OCI-LY3 (cell line): ENCODE data around the gene DNMT3L.
"Not testable (repeated sequence)": the region's sequence is repeated elsewhere in the genome, so short reads cannot be mapped to it uniquely, and the experiment has no call there.

Experiments used
- EZH2phosphoT487 ChIP-seq: fragments of 200-600 bp; shearing (Covaris generic); IDR thresholded peaks from 2 replicates; pipeline ENCODE4 v1.6.1; 2018; ENCODE audit warnings: antibody characterized with exemption, mixed run types, low read depth
- TF ChIP-seq, protein P1 (sequence below): fragments of 200-600, 300-600 bp; sonication (generic); IDR thresholded peaks from 2 replicates; pipeline ENCODE4 v1.5.1; 2014; ENCODE audit warnings: antibody characterized with exemption, low read length, low read depth

DNA sequence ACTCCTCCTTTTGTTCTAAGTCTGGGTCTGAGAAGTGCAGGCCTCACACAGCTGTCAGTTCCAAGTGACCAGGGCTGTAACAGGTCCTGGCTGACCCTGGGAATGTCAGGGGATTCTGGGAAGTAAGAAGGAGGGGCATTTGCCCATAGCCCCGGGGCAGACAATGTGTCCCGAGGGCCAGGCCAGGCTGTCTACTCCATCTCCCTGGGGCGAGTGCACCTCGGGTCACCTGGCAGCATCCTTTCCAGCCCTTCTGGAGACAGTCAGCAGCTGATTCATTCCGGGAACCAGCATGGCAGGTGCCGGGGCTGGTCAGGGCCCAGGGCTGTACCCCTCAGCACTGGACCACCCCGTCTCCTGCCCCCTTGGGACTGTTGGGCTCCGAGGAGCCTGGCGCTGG is 34.1 kb downstream of the DNMT3L start:
- TF ChIP-seq, protein P1, sequence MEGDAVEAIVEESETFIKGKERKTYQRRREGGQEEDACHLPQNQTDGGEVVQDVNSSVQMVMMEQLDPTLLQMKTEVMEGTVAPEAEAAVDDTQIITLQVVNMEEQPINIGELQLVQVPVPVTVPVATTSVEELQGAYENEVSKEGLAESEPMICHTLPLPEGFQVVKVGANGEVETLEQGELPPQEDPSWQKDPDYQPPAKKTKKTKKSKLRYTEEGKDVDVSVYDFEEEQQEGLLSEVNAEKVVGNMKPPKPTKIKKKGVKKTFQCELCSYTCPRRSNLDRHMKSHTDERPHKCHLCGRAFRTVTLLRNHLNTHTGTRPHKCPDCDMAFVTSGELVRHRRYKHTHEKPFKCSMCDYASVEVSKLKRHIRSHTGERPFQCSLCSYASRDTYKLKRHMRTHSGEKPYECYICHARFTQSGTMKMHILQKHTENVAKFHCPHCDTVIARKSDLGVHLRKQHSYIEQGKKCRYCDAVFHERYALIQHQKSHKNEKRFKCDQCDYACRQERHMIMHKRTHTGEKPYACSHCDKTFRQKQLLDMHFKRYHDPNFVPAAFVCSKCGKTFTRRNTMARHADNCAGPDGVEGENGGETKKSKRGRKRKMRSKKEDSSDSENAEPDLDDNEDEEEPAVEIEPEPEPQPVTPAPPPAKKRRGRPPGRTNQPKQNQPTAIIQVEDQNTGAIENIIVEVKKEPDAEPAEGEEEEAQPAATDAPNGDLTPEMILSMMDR: not testable (repeated sequence)
- not testable (repeated sequence) for TF ChIP-seq EZH2phosphoT487
